K562 (cell line): ENCODE measurements around the gene BSDC1. TPM values are rescaled to one million over a fixed set of nuclear protein-coding genes. Genes with fewer than 3 reads are reported as not detected.

Experiments
- ARID1B ChIP-seq: fragments of 450-650 bp; IDR thresholded peaks from 2 replicates; pipeline ENCODE4 v1.6.1; 2016; ENCODE audit warnings: antibody characterized with exemption, mild to moderate bottlenecking, inconsistent platforms
- BHLHE40 ChIP-seq: IDR thresholded peaks from 2 replicates; pipeline ENCODE4 v1.6.1; 2011; ENCODE audit warnings: low read length, improper control_type of control experiment
- CBX3 ChIP-seq, 2 experiments: IDR thresholded peaks; 1 replicate in 1 of 2; 2 replicates in 1 of 2; pipeline ENCODE4 v1.6.1; 2012; ENCODE audit warnings: inconsistent platforms in 2 of 2, low read length in 2 of 2, borderline replicate concordance in 1 of 2, control low read depth in 1 of 2
- CEBPB ChIP-seq: fragments of 450-650 bp; IDR thresholded peaks from 2 replicates; pipeline ENCODE4 v1.6.1; 2016; ENCODE audit warnings: missing genetic modification characterization, missing compliant biosample characterization
- DMBX1 ChIP-seq: fragments of 250-450 bp; sonication (Bioruptor Pico); IDR thresholded peaks from 2 replicates; pipeline ENCODE4 v1.8.0; 2022; ENCODE audit warnings: inconsistent platforms, mild to moderate bottlenecking, moderate library complexity, borderline replicate concordance
- DPF2 ChIP-seq: fragments of 450-650 bp; IDR thresholded peaks from 2 replicates; pipeline ENCODE4 v1.6.1; 2016
- ETV5 ChIP-seq: sonication (generic); formaldehyde crosslinking; IDR thresholded peaks from 2 replicates; pipeline ENCODE4 v1.4.0; 2020; ENCODE audit warnings: low read depth, mild to moderate bottlenecking, missing genetic modification reagents
- HNRNPK ChIP-seq: fragments of 200-400 bp; formaldehyde crosslinking; IDR thresholded peaks from one replicate; pipeline ENCODE4 v1.6.1; 2018; ENCODE audit warnings: mild to moderate bottlenecking, low read depth, low read length; ENCODE audit not compliant: poor library complexity, severe bottlenecking
- MED1 ChIP-seq: sonication (generic); formaldehyde crosslinking; IDR thresholded peaks from 2 replicates; pipeline ENCODE4 v1.8.1; 2023; ENCODE audit warnings: missing genetic modification reagents, borderline replicate concordance
- MEIS2 ChIP-seq: fragments of 450-650 bp; IDR thresholded peaks from 2 replicates; pipeline ENCODE4 v1.6.1; 2014; ENCODE audit warnings: mild to moderate bottlenecking; ENCODE audit not compliant: partially characterized antibody
- NFIC ChIP-seq: fragments of 450-650 bp; IDR thresholded peaks from 2 replicates; pipeline ENCODE4 v1.6.1; 2017; ENCODE audit warnings: mild to moderate bottlenecking, inconsistent platforms
- SAFB2 ChIP-seq: fragments of 200-400 bp; formaldehyde crosslinking; IDR thresholded peaks from 2 replicates; pipeline ENCODE4 v1.6.1; 2018; ENCODE audit warnings: borderline replicate concordance, low read length, low read depth, moderate library complexity; ENCODE audit not compliant: severe bottlenecking
- STAG1 ChIP-seq: sonication (generic); formaldehyde crosslinking; IDR thresholded peaks from 2 replicates; pipeline ENCODE4 v1.5.0; 2020; ENCODE audit warnings: missing genetic modification reagents, borderline replicate concordance
- TAF9B ChIP-seq: fragments of 450-650 bp; IDR thresholded peaks from 2 replicates; pipeline ENCODE4 v1.6.1; 2018; ENCODE audit warnings: mild to moderate bottlenecking; ENCODE audit not compliant: partially characterized antibody
- TAL1 ChIP-seq: fragments of 450-650 bp; IDR thresholded peaks from 2 replicates; pipeline ENCODE4 v1.6.1; 2016; ENCODE audit warnings: mild to moderate bottlenecking
- TBP ChIP-seq: optimal IDR thresholded peaks from 2 replicates; pipeline ENCODE3; 2011; ENCODE audit warnings: low read depth, low read length, improper control_type of control experiment
- ZBTB7A ChIP-seq: IDR thresholded peaks from 2 replicates; pipeline ENCODE4 v1.6.1; 2011; ENCODE audit warnings: low read depth, mild to moderate bottlenecking, low read length, moderate library complexity, borderline replicate concordance; ENCODE audit not compliant: control insufficient read depth
- ZNF785 ChIP-seq: fragments of 250-450 bp; sonication (Bioruptor Pico); IDR thresholded peaks from 2 replicates; pipeline ENCODE4 v1.4.0; 2020; ENCODE audit warnings: mild to moderate bottlenecking
- polyA plus RNA-seq, 8 experiments: library from polyadenylated mRNA; depleted of rRNA in 4 of 8; stranded (reverse) in 5 of 8; unstranded in 3 of 8; fragments of >200 nt; fragmentation: Nextera tagmentation in 2 of 8; fragmentation: Illumina TruSeq in 1 of 8; extraction: Ambion mirVana in 2 of 8; extraction: Trizol in 1 of 8; gene quantifications; 2 replicates each; pipeline versions ENCODE4 v1.2.1 to v1.2.3, GENCODE V29; 2011 to 2014; ENCODE audit warnings: inconsistent platforms in 1 of 8, missing spikeins in 1 of 8
- total RNA-seq, 7 experiments: library from RNA; depleted of rRNA in 6 of 7; stranded (reverse); fragments of >200 nt in 6 of 7; fragmentation: Illumina TruSeq in 2 of 7; extraction: Trizol in 2 of 7; gene quantifications; 2 replicates each; pipeline versions ENCODE4 v1.2.1 to v1.2.3, GENCODE V29; 2011 to 2021; ENCODE audit warnings: low replicate concordance in 1 of 7
- TF ChIP-seq, protein P1 (sequence below): sonication (generic); formaldehyde crosslinking; IDR thresholded peaks from 2 replicates; pipeline ENCODE4 v1.8.0; 2022; ENCODE audit warnings: mild to moderate bottlenecking, missing genetic modification reagents, borderline replicate concordance
- TF ChIP-seq, protein P2 (sequence below): fragments of 450-650 bp; IDR thresholded peaks from 2 replicates; pipeline ENCODE4 v1.6.1; 2016; ENCODE audit warnings: antibody characterized with exemption
- TF ChIP-seq, protein P3 (sequence below): sonication (generic); formaldehyde crosslinking; IDR thresholded peaks from 2 replicates; pipeline ENCODE4 v1.4.0; 2020; ENCODE audit warnings: mild to moderate bottlenecking, missing genetic modification reagents
- TF ChIP-seq, protein P4 (sequence below): fragments of 200-400 bp; formaldehyde crosslinking; IDR thresholded peaks from 2 replicates; pipeline ENCODE4 v1.6.1; 2017; ENCODE audit warnings: mild to moderate bottlenecking, low read depth, low read length, moderate library complexity

The BSDC1 gene
- total and polyA plus RNA-seq, 9 of the 15 experiments (the other 6 are each of a cell fraction or from before 2014, with no cell fraction given), result 10.2 to 96.8 (median 73.1) TPM

DNA sequence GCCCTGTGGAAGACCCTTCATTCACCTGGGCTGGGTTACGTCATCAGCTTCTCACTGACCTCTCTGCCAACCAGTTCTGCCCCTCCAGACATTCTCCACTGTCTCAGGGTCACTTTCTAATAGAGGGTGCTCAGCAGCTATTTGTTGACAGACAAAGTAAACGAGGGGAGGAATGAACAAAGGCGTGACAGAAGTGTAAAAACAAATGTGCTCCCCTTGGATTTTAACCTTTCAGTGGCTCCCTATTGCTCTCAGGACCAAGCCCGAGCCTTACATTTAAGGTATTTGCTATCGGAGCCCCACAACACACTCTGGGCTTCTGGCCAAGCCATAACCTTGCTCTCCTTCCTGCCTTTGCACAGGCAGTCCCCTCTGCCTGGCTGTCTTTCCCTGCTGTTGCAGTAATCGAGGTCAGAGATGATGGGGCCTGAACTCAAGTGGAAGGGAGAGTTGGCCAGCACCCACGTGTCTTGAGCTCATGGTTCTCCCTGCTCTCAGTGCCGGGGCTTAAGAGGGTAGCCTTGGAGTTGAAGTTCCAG lies 48.9 kb downstream of the BSDC1 start (continued):
- TF ChIP-seq BHLHE40, result peak; percentile 41
- TF ChIP-seq ARID1B, result peak; percentile 66
- peak in 1 of 2 experiments; percentile 42; a peak in 1 of 3 replicates for TF ChIP-seq CBX3 (IDR thresholded peaks at IDR 0.05; ENCODE audit: borderline replicate concordance in 1 of 2, low read length in 2 of 2)
- TF ChIP-seq ZNF785 (CRISPR knock-in tag), result no peak
- TF ChIP-seq, protein P1, sequence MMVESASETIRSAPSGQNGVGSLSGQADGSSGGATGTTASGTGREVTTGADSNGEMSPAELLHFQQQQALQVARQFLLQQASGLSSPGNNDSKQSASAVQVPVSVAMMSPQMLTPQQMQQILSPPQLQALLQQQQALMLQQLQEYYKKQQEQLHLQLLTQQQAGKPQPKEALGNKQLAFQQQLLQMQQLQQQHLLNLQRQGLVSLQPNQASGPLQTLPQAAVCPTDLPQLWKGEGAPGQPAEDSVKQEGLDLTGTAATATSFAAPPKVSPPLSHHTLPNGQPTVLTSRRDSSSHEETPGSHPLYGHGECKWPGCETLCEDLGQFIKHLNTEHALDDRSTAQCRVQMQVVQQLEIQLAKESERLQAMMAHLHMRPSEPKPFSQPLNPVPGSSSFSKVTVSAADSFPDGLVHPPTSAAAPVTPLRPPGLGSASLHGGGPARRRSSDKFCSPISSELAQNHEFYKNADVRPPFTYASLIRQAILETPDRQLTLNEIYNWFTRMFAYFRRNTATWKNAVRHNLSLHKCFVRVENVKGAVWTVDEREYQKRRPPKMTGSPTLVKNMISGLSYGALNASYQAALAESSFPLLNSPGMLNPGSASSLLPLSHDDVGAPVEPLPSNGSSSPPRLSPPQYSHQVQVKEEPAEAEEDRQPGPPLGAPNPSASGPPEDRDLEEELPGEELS, result no peak
- no peak for TF ChIP-seq MED1 (CRISPR knock-in tag)
- 0 out of 2 replicates have a peak, but pooled peaks have one; percentile 24 for TF ChIP-seq TAL1
- TF ChIP-seq, protein P2, sequence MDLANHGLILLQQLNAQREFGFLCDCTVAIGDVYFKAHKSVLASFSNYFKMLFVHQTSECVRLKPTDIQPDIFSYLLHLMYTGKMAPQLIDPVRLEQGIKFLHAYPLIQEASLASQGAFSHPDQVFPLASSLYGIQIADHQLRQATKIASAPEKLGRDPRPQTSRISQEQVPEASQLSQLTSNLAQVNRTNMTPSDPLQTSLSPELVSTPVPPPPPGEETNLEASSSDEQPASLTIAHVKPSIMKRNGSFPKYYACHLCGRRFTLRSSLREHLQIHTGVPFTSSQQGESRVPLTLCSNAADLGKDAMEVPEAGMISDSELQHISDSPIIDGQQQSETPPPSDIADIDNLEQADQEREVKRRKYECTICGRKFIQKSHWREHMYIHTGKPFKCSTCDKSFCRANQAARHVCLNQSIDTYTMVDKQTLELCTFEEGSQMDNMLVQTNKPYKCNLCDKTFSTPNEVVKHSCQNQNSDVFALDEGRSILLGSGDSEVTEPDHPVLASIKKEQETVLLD, result no peak
- TF ChIP-seq HNRNPK, result no peak
- peak; percentile 46 for TF ChIP-seq CEBPB
- TF ChIP-seq, protein P3, sequence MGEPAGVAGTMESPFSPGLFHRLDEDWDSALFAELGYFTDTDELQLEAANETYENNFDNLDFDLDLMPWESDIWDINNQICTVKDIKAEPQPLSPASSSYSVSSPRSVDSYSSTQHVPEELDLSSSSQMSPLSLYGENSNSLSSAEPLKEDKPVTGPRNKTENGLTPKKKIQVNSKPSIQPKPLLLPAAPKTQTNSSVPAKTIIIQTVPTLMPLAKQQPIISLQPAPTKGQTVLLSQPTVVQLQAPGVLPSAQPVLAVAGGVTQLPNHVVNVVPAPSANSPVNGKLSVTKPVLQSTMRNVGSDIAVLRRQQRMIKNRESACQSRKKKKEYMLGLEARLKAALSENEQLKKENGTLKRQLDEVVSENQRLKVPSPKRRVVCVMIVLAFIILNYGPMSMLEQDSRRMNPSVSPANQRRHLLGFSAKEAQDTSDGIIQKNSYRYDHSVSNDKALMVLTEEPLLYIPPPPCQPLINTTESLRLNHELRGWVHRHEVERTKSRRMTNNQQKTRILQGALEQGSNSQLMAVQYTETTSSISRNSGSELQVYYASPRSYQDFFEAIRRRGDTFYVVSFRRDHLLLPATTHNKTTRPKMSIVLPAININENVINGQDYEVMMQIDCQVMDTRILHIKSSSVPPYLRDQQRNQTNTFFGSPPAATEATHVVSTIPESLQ (CRISPR knock-in tag), result peak; percentile 74
- peak; percentile 92 for TF ChIP-seq NFIC
- TF ChIP-seq TAF9B, result no peak
- TF ChIP-seq STAG1 (CRISPR knock-in tag), result no peak
- no peak for TF ChIP-seq ZBTB7A
- TF ChIP-seq SAFB2, result no peak
- TF ChIP-seq TBP, result no peak
- TF ChIP-seq MEIS2, result no peak
- TF ChIP-seq, protein P4, sequence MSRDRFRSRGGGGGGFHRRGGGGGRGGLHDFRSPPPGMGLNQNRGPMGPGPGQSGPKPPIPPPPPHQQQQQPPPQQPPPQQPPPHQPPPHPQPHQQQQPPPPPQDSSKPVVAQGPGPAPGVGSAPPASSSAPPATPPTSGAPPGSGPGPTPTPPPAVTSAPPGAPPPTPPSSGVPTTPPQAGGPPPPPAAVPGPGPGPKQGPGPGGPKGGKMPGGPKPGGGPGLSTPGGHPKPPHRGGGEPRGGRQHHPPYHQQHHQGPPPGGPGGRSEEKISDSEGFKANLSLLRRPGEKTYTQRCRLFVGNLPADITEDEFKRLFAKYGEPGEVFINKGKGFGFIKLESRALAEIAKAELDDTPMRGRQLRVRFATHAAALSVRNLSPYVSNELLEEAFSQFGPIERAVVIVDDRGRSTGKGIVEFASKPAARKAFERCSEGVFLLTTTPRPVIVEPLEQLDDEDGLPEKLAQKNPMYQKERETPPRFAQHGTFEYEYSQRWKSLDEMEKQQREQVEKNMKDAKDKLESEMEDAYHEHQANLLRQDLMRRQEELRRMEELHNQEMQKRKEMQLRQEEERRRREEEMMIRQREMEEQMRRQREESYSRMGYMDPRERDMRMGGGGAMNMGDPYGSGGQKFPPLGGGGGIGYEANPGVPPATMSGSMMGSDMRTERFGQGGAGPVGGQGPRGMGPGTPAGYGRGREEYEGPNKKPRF, result no peak
- peak; percentile 61; the same call in 1 of the 2 replicates for TF ChIP-seq ETV5
- peak; percentile 73; the same call in 1 of the 2 replicates for TF ChIP-seq DMBX1 (CRISPR knock-in tag)
- TF ChIP-seq DPF2, result peak; percentile 57
